ENCODE results near the gene MCM3.

Gene MCM3

DNA sequence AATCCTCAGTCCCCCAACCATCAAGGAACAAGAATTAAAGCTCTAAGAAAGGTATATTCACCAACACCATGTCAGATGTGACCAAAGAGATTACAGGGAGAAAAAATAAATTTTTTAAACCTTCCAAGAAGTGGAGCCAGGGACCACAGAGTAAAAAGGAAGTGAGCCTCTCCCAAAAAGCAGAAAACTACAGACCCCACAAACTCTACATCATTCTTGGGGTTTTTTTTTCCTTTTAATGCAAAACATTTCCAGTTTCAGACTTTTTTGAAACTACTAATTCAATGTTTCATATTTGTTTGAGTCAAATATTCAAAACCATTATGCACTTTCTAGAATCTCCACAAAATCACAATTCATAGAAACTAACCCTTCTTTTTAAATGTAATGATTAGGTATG lies 33.4 kb downstream of the MCM3 start:
- no peak for DNase-seq (ENCODE audit: low read depth in 2 of 2)

DNA sequence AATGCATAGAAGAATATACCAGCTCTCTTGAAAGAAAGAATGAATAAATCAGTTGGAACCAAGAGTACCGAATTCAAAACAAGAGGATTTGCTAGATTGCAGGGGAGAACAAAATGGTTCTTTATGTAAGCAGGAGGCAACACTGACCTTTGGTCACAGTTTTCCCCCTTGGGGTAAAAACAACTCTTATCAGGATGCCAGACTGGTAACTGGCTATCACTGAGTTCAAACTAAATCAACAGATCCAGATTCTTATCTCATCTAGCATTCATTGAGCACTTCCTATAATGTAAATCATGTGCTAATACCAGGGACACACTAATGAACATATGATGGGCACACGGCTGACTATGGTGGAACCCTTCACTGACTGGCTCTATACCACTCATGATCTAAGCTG lies 35.5 kb downstream of the MCM3 start:
- no peak for DNase-seq (ENCODE audit: low read depth in 2 of 2)

DNA sequence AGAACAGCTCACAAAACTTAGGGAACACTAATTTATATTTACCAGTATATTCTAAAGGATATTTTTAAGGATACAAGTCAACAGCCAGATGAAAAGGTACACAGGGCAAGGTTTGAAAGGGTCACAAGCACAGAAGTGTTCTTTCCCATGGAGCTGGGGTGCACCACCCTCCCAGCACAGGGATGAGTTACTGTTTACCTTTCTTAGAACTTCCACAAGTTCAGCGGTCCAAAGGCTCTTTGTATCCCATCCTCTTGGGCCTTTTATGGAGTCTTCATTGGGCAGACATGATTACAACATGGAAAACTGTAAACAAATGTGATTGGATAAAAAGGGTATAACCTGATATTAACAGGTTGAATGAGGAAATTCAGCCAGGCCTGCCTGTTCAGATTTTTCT lies 39.1 kb downstream of the MCM3 start:
- DNase-seq (ENCODE audit: low read depth in 2 of 2), result no peak

DNA sequence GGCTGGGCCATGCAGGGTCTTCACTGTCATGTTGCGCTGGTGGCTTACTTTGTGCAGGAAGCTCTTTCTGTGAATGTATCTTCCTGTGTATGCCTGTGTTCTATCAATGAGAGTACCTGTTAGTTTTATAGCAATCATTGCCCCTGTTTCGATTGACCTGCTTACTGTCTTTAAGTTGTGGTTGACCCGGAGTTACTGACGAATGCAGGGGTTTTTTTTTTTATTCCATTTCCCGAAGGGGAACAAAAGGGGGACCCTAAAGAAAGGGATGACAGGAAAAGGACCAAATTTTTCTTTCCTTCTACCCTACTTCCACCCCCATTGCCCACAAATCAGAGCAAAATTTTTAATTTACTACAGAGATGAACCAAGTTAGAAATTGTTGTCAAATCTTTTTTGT lies 40.1 kb downstream of the MCM3 start, which contains the start of gene IL17F:
TSS of gene IL17F (minus strand) at position 101 of the 400 bp plus-strand sequence. CDS start at position 30, 71 bp downstream.
- no peak for DNase-seq (ENCODE audit: low read depth in 2 of 2)

DNA sequence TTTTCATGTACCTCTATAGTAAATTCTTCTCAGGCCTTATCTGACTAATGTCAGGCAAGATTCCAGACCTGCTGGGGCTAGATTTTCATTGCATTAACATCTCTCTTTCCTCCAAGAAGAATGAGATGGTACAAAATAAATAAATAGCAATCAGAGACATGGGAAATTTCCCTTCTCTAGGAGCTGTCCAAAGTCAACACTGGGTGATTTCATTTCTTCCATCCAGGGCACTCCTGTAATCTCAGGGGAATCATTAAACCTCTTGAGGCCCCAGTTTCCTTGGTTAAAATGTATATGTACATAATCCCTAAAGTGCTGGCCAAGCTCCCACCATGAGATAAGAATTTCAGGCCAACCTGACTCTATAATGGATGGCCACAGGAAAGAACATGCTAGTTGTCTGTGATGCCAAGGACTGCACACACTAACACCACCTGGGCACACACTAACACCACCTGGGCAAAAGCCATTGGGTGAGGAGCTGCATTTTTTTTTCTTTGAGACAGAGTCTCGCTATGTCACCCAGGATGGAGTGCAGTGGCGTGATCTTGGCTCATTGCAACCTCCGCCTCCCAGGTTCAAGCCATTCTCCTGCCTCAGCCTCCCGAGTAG lies 41.2 kb downstream of the MCM3 start:
- DNase-seq (ENCODE audit: low read depth in 2 of 2), result no peak

DNA sequence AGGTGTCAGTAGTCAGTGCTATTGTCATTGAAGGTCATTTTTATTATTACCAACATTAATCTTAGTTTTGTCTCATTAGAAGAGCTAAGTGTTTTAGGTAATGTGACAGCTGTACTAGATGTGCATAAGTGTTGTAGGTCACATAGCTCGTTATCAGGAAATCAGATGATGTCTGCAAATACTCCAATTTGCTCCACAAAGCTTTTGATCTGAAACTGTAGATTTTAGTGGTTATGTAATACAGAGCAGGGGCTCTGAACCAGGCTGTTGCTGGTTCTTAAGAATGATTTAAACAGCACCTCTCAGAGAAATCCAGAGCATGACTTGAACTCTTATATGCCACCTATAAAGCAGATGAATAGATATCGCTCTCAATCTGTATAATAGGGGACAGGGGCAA lies 42.7 kb downstream of the MCM3 start:
- DNase-seq (ENCODE audit: low read depth in 2 of 2), result no peak

DNA sequence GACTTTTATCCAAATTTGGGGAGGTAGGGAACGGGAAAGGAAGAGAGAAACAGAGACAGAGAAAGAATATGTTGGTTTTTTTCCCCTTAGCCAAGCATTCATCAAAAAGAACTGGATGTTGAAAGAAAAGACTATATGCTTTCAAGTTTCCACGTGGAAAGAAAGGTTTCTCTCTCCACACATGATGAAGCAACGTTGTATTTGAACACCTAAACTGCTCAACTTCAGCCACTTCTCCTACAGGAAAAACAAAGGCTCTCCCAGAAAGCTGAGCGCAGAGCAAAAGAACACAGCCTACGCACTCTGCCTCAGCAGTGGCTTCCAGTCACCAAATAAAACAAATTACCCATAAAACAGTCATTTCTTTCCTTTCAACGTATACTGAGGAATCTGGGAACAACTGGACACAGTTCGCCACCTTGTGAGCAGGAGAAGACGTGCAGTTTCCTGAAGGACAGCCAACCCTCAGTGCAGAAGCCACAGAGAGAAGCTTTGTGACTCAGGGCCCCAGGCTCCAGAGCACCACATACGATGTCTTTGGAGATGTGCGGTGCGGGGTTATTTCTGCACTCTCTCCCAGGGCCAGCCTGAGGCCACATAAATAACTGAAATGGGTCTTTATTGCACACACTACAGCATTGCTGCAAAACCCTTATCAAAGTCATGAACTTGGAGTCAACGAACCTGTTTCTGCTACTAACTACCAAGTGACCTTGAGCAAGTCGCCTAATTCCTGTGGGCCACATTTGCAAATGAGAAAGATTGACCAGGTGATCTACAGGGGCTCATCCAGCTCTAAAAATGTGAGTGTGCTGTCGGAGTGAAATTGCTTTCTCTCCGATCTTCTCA lies 50.3 kb downstream of the MCM3 start:
- DNase-seq (ENCODE audit: low read depth in 2 of 2), result no peak

DNA sequence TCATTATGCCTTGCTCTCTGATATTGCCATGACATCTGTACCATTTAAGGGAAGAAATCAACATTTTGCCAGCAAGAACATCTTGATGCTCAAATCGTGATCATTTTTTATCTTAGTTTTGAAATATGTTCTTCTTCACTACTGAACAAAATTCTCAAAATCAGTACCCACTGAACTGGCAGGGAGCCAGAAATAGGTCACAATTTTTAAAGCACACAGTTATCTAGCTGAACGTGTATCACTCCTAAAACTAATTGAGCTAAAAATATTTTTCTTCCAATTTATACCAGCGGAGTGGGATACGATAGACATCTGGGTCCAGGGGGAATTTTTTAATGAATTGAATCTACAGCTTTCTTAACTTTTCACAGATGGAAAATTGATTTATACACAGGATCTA lies 51.5 kb downstream of the MCM3 start:
- no peak for DNase-seq (ENCODE audit: low read depth in 2 of 2)

DNA sequence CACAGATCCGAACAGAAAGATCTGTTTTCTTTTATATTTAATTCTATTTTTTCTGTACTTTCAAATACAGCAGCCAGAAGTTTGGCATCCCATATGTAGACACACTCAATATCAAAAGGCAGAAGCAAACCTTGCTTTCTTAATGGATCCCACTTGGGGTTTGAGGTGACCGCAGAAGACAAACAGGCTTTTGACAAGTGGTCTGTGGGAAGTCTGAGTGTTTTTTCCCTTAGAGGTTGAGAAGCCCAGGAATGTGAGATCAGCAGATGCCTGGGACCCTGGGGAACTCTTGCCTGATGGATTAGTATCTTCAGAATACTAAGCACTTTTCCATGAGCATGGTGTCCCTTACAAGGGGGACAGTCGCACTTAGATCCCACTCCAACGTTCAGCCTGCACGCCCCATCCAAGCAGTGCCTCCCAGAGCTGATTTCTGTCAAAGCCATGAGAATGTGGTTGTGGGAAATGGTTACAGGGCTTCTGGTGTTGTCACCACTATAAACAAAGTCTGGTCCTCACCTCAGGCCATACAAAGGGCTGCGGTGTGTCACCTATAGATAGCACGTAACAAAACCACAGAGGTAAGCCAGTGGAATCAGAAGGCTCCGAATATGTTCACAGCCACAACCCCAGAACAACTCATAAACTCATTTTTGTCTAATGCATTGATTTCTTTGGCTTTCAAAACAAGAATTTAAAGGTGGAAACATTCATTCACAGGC lies 53.0 kb downstream of the MCM3 start:
- no peak for DNase-seq (ENCODE audit: low read depth in 2 of 2)

DNA sequence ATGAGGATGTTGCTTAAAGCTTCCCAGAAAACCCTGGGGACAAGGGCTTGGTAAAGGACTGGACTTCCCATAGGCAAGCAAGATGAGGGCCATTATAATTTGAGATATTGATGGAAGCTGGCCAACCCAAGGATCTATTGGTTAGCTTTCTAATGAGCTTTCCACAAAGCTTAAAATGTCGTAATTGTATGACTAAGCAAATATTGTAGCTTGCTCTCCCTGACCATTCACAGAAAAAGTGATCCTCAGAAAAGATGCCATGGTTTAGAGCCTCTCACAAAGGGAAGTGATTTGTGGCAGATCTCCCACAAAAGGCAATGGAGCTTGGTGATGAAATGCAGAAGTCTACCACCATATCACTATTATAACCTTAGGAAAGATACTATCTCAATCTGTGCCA lies 53.9 kb downstream of the MCM3 start:
- no peak for DNase-seq (ENCODE audit: low read depth in 2 of 2)

DNA sequence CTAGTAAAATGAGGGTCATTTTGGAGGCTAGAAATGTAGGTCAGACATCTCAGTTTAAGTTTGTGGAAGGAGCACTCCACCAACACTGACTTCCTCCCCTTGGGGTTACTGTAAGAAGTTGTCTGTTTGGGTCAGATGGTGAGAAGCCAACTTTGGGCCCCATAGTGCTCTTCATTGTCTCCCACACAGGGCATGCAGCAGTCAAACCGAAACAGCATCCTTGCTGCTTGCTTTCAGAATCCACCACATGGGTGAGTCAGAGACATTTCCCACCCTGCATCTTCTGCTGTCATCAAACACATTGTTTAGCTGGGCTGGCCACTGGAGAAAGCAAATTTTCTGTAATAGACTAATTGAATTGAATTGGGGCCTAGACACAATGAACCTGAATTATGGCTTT lies 57.0 kb downstream of the MCM3 start:
- no peak for DNase-seq (ENCODE audit: low read depth in 2 of 2)

DNA sequence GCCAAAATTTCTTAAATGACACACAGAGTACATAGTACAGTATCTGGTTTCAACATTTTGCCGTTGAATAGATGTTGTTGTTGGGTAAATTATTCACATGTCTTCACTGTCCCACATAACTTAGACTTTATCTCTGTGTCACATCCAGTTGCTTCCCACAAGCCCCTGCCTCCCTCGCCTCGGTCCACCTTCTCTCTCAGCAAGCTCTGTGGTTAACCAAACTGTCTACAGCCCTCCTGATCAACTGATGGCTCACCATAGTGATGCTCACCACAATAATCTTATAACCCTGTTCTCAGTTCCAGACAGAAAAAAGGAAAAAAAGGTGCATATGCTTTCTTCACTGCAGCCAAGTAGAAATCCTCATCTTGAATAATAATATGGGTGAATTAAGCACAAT lies 63.2 kb downstream of the MCM3 start:
- DNase-seq (ENCODE audit: low read depth in 2 of 2), result no peak

DNA sequence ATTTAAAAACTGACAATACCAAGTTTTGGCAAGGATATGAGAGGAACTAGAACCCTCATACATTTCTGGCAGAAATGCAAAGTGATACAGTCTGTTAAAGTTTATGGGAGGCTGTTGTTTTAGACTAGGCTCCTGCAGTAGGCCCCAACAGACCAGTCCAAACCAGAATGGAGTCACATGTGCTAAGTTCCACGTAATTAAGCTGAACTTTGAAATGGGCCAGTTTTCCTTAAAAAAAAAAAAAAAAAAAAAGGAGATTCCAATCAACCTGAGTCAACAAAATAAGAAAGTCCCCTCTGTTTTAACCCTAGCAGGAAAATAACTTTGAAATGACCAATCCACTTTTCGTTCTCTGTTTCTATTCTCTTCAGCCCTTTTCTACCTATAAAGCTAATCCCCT lies 66.8 kb downstream of the MCM3 start:
- DNase-seq (ENCODE audit: low read depth in 2 of 2), result no peak

DNA sequence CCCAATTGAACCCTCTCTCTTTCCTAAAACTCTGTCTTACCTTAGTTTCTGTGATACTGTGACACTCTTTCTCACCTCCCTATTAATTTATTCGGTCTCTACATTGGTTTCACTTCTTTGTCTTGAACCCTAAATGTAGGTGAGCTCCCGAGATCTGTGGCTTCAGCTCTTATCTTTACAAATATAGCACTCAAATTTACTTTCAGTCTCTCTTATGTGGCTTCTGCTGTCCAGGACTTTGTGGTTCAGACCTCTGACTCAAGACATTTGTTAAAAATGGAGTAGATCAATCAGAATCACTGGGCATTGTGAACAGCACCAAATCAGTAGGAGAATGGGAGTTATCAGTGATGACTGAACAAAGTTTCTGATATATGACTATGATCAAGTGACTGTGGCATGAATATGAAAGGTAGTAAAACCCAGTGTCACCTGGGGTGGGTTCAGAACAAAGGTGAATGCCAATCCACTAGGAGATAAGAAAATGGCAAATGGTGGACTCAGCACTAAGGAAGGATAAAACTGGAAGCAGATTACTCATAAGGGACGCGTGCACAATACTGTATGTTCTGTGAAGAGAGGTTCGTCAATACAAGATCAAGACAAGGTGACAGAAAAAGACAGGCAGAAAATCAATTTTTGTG lies 67.5 kb downstream of the MCM3 start:
- DNase-seq (ENCODE audit: low read depth in 2 of 2), result no peak

DNA sequence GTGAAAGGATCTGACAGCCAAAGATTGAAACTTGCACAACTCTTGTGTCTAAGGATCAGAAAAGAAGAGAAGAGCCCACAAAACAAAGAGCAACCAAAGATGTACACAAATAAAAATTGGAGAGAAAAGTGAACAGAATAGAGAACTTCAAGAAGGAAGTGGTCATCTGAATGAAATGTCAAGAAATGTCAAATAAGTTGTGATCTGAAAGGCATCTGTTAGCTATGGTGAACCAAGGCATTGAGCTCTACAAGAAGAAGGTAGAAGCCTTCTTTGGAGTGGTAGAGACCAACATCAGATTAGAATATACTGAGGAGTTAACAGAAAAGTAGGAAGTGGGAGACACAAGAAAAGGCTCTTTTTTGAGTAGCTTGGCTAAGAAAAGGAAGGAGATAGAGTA lies 68.8 kb downstream of the MCM3 start:
- DNase-seq (ENCODE audit: low read depth in 2 of 2), result no peak
